Urinary bladder (tissue), 4 donors: ENCODE measurements around the gene GIGYF2. TPM values are rescaled to one million over a fixed set of nuclear protein-coding genes. Genes with fewer than 3 reads are reported as not detected.

Experiments
- DNase-seq: peaks from one replicate; pipeline ENCODE4 v3.0.0-alpha.2; 2015; ENCODE audit errors: extremely low spot score
- H3K27ac ChIP-seq: one replicate; pipeline ENCODE4 v1.5.1; 2013; ENCODE audit warnings: low read depth, mild to moderate bottlenecking, moderate library complexity
- H3K36me3 ChIP-seq: one replicate; pipeline ENCODE4 v1.6.1; 2013; ENCODE audit warnings: mild to moderate bottlenecking, moderate library complexity; ENCODE audit not compliant: insufficient read depth
- H3K4me1 ChIP-seq: one replicate; pipeline ENCODE4 v1.6.1; 2013; ENCODE audit warnings: mild to moderate bottlenecking, moderate library complexity; ENCODE audit not compliant: insufficient read depth
- H3K4me3 ChIP-seq: one replicate; pipeline ENCODE4 v1.5.1; 2013; ENCODE audit warnings: low read depth, low read length
- WGBS: extraction: QIAGEN DNeasy Blood & Tissue Kit; methylation state at CpG from one replicate; pipeline ENCODE4 v1.1.7; 2013; 5-methylcytosine and 5-hydroxymethylcytosine counted together
- polyA plus RNA-seq: library from polyadenylated mRNA; stranded (reverse); fragments of 200-250 nt; gene quantifications from one replicate; pipeline ENCODE4 v1.2.3, GENCODE V29; 2013
- total RNA-seq: library from RNA; depleted of rRNA; stranded (reverse); fragments of >200 nt; gene quantifications from one replicate; pipeline ENCODE4 v1.2.3, GENCODE V29; 2014
- donor health status: healthy with polysubstance abuse.
- donor health status: healthy.

The GIGYF2 gene
- total and polyA plus RNA-seq, 2 donors, result 29.3 to 121 TPM

- DNase-seq, result no peak
- 86% methylated on average over 5 of the region's 5 CpGs for WGBS
- Histone ChIP-seq H3K4me3 (no peak overlapping the region), H3K36me3 (no peaks in the 10 kb centered on the region), H3K4me1 (no peaks in the 10 kb centered on the region), H3K27ac (no peak overlapping the region)
These were observed 192.8 kb downstream of the GIGYF2 start for GRCh38 chr2:232889876-232890401.

- Histone ChIP-seq H3K36me3 (no peaks in the 10 kb centered on the region), H3K27ac (no peak overlapping the region), H3K4me3 (no peak overlapping the region), H3K4me1 (no peaks in the 10 kb centered on the region)
- 81% methylated on average over 11 of the region's 11 CpGs for WGBS
- no peak for DNase-seq
These were observed 193.4 kb downstream of the GIGYF2 start for GRCh38 chr2:232890536-232890895.

- DNase-seq, result no peak
- no peaks in the 10 kb centered on the region for H3K36me3 ChIP-seq
- no peaks in the 10 kb centered on the region for H3K4me1 ChIP-seq
- no peak overlapping the region for H3K4me3 ChIP-seq
- no peak overlapping the region for H3K27ac ChIP-seq
- 33% methylated on average over 23 of the region's 23 CpGs for WGBS
These were observed 193.9 kb downstream of the GIGYF2 start for GRCh38 chr2:232890896-232891601.

GRCh38 chr2:232891621-232892071 is 194.5 kb downstream of the GIGYF2 start:
- no peak overlapping the region for H3K4me3 ChIP-seq
- no peaks in the 10 kb centered on the region for H3K4me1 ChIP-seq
- no peak overlapping the region for H3K27ac ChIP-seq
- no peaks in the 10 kb centered on the region for H3K36me3 ChIP-seq
- WGBS, result 62% methylated on average over 11 of the region's 11 CpGs
- no peak for DNase-seq

GRCh38 chr2:232892221-232892620 is 195.1 kb downstream of the GIGYF2 start:
- H3K27ac ChIP-seq, result no peak overlapping the region
- no peaks in the 10 kb centered on the region for H3K4me1 ChIP-seq
- no peak for DNase-seq
- WGBS, result 93% methylated on average over 13 of the region's 13 CpGs
- no peaks in the 10 kb centered on the region for H3K36me3 ChIP-seq
- H3K4me3 ChIP-seq, result no peak overlapping the region

- no peak overlapping the region for H3K4me3 ChIP-seq
- H3K36me3 ChIP-seq, result no peaks in the 10 kb centered on the region
- H3K27ac ChIP-seq, result no peak overlapping the region
- WGBS, result 91% methylated on average over 20 of the region's 20 CpGs
- H3K4me1 ChIP-seq, result no peaks in the 10 kb centered on the region
- DNase-seq, result no peak
These were observed 195.7 kb downstream of the GIGYF2 start for GRCh38 chr2:232892843-232893242.

GRCh38 chr2:232893834-232894233 is 196.7 kb downstream of the GIGYF2 start:
- no peak for DNase-seq
- H3K27ac ChIP-seq, result no peak overlapping the region
- 94% methylated on average over 8 of the region's 8 CpGs for WGBS
- no peaks in the 10 kb centered on the region for H3K4me1 ChIP-seq
- no peak overlapping the region for H3K4me3 ChIP-seq
- H3K36me3 ChIP-seq, result no peaks in the 10 kb centered on the region

- 88% methylated on average over 9 of the region's 9 CpGs for WGBS
- DNase-seq, result no peak
- no peak overlapping the region for H3K27ac ChIP-seq
These were observed 197.1 kb downstream of the GIGYF2 start for GRCh38 chr2:232894251-232894650.

GRCh38 chr2:232894746-232895145 is 197.6 kb downstream of the GIGYF2 start:
- Histone ChIP-seq H3K4me3 (no peak overlapping the region), H3K4me1 (no peaks in the 10 kb centered on the region), H3K27ac (no peak overlapping the region), H3K36me3 (no peaks in the 10 kb centered on the region)
- no peak for DNase-seq
- 90% methylated on average over 19 of the region's 19 CpGs for WGBS

More at GRCh38 chr2:232894251-232894650, 197.1 kb downstream of the GIGYF2 start:
- H3K36me3 ChIP-seq, result no peaks in the 10 kb centered on the region
- no peaks in the 10 kb centered on the region for H3K4me1 ChIP-seq
- no peak overlapping the region for H3K4me3 ChIP-seq

GRCh38 chr2:232896111-232896510 is 199.0 kb downstream of the GIGYF2 start:
- Histone ChIP-seq H3K36me3 (no peaks in the 10 kb centered on the region), H3K4me1 (no peaks in the 10 kb centered on the region), H3K4me3 (no peak overlapping the region), H3K27ac (no peak overlapping the region)
- no peak for DNase-seq

GRCh38 chr2:232896720-232897597 is 199.8 kb downstream of the GIGYF2 start:
- Histone ChIP-seq H3K27ac (no peak overlapping the region), H3K4me3 (no peak overlapping the region), H3K36me3 (no peaks in the 10 kb centered on the region), H3K4me1 (no peaks in the 10 kb centered on the region)
- DNase-seq, result no peak
- 92% methylated on average over 9 of the region's 9 CpGs for WGBS

GRCh38 chr2:232897598-232898408 is 200.7 kb downstream of the GIGYF2 start:
- no peaks in the 10 kb centered on the region for H3K4me1 ChIP-seq
- DNase-seq, result no peak
- no peaks in the 10 kb centered on the region for H3K36me3 ChIP-seq
- H3K4me3 ChIP-seq, result no peak overlapping the region
- WGBS, result 92% methylated on average over 24 of the region's 24 CpGs
- H3K27ac ChIP-seq, result no peak overlapping the region
